HUES64 (cell line): Measurements from ENCODE around the gene SNX11.

Source experiments
- H3K27ac ChIP-seq: 2 replicates; pipeline ENCODE4 v1.7.0; 2013; ENCODE audit warnings: low read depth, low read length, inconsistent platforms
- H3K27me3 ChIP-seq: 2 replicates; pipeline ENCODE4 v1.6.1; 2013; ENCODE audit warnings: mild to moderate bottlenecking, low read length; ENCODE audit not compliant: insufficient read depth
- H3K36me3 ChIP-seq: 2 replicates; pipeline ENCODE4 v1.6.1; 2013; ENCODE audit warnings: mild to moderate bottlenecking, low read length; ENCODE audit not compliant: insufficient read depth
- H3K4me1 ChIP-seq: 2 replicates; pipeline ENCODE4 v1.6.1; 2013; ENCODE audit warnings: mild to moderate bottlenecking, low read length, moderate library complexity; ENCODE audit not compliant: insufficient read depth
- H3K4me3 ChIP-seq: 2 replicates; pipeline ENCODE4 v1.5.1; 2013; ENCODE audit warnings: mild to moderate bottlenecking, low read length, moderate library complexity
- H3K9ac ChIP-seq: 2 replicates; pipeline ENCODE4 v1.6.1; 2013; ENCODE audit warnings: mild to moderate bottlenecking, low read depth, low read length
- H3K9me3 ChIP-seq: 2 replicates; pipeline ENCODE4 v1.6.1; 2013; ENCODE audit warnings: low read depth, low read length; ENCODE audit not compliant: insufficient read depth
- WGBS: fragments of 150-250, 120-280 bp; methylation state at CpG from one replicate; pipeline ENCODE4 v1.1.7; 2013; ENCODE audit warnings: missing lambda C conversion rate; 5-methylcytosine and 5-hydroxymethylcytosine counted together

SNX11 gene

GRCh38 chr17:48121923-48122664, 14.5 kb downstream of the SNX11 start:
- H3K4me3 ChIP-seq: no peak overlapping the region
- no peaks in the 10 kb centered on the region for H3K27me3 ChIP-seq
- H3K9me3 ChIP-seq: no peaks in the 10 kb centered on the region
- no peak overlapping the region for H3K9ac ChIP-seq
- no peak overlapping the region for H3K27ac ChIP-seq
- H3K4me1 ChIP-seq: no peaks in the 10 kb centered on the region
- WGBS: 92% methylated on average over 8 of the region's 9 CpGs
- H3K36me3 ChIP-seq: peaks cover 46% of the 10 kb centered on the region

DNA sequence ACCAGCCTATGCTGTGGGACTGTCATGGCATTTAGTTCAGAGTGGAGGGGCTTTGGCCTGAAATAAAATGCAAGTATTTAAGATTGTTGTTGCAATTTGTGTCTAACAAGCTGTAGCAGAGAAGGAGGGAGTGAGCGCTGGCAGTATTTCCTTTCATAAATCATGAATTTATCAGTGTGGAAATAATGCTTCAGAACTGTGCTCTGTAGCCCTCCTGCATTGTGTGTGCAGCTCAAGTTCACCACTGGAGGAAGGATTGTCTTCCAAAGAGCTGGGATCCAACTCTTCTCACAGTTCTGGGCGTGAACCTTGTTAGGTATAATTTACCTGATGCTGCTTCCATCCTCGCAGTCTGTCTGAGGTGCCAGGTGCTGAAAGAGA, 15.1 kb downstream of the SNX11 start:
- H3K4me1 ChIP-seq: no peaks in the 10 kb centered on the region
- no peak overlapping the region for H3K27ac ChIP-seq
- H3K27me3 ChIP-seq: no peaks in the 10 kb centered on the region
- peaks cover 44% of the 10 kb centered on the region for H3K36me3 ChIP-seq
- H3K9ac ChIP-seq: no peak overlapping the region
- no peaks in the 10 kb centered on the region for H3K9me3 ChIP-seq
- H3K4me3 ChIP-seq: no peak overlapping the region
- WGBS: 94% methylated on average over 3 of the region's 3 CpGs

- H3K4me3 ChIP-seq: no peak overlapping the region
- H3K27me3 ChIP-seq: no peaks in the 10 kb centered on the region
- WGBS: 83% methylated on average over 6 of the region's 6 CpGs
- no peak overlapping the region for H3K9ac ChIP-seq
- no peaks in the 10 kb centered on the region for H3K9me3 ChIP-seq
- H3K27ac ChIP-seq: no peak overlapping the region
- H3K4me1 ChIP-seq: no peaks in the 10 kb centered on the region; the same call in 1 of the 2 replicates
- peaks cover 40% of the 10 kb centered on the region for H3K36me3 ChIP-seq
Observed at GRCh38 chr17:48123111-48123510, 15.5 kb downstream of the SNX11 start.

- no peak overlapping the region for H3K27ac ChIP-seq
- peaks cover 35% of the 10 kb centered on the region for H3K36me3 ChIP-seq
- whole genome bisulfite sequencing: 96% methylated on average over 4 of the region's 4 CpGs
- H3K9me3 ChIP-seq: no peaks in the 10 kb centered on the region
- peaks cover 3% of the 10 kb centered on the region; the same call in 1 of the 2 replicates for H3K4me1 ChIP-seq
- H3K27me3 ChIP-seq: no peaks in the 10 kb centered on the region
- no peak overlapping the region for H3K4me3 ChIP-seq
- no peak overlapping the region for H3K9ac ChIP-seq
Observed at GRCh38 chr17:48123776-48124388, 16.3 kb downstream of the SNX11 start.

GRCh38 chr17:48125829-48126531, 18.4 kb downstream of the SNX11 start:
- H3K36me3 ChIP-seq: peaks cover 21% of the 10 kb centered on the region
- H3K27me3 ChIP-seq: no peaks in the 10 kb centered on the region
- H3K4me1 ChIP-seq: peaks cover 3% of the 10 kb centered on the region; the same call in 1 of the 2 replicates
- no peak overlapping the region for H3K4me3 ChIP-seq
- no peaks in the 10 kb centered on the region for H3K9me3 ChIP-seq
- H3K9ac ChIP-seq: no peak overlapping the region
- no peak overlapping the region for H3K27ac ChIP-seq
- WGBS: 88% methylated on average over 8 of the region's 9 CpGs

DNA sequence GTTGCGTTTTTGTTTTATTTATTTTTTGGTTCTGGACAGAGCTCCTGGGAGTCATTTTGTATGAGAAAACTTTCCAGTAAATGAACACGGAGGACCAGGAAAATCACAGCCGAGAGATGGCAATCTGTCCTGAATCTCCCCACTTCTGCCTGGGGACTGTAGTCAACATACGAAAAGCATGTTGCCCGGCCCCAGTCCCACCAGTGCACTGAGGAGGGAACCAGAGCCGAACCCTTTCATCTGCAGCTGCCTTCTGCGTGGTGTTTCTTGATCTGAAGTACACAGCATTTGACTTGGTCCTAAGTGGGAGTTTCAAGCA, 18.9 kb downstream of the SNX11 start:
- no peak overlapping the region for H3K27ac ChIP-seq
- no peaks in the 10 kb centered on the region for H3K9me3 ChIP-seq
- H3K36me3 ChIP-seq: peaks cover 16% of the 10 kb centered on the region
- 93% methylated on average over 7 of the region's 7 CpGs for WGBS
- no peaks in the 10 kb centered on the region for H3K27me3 ChIP-seq
- no peak overlapping the region for H3K9ac ChIP-seq
- no peak overlapping the region for H3K4me3 ChIP-seq
- peaks cover 3% of the 10 kb centered on the region; the same call in 1 of the 2 replicates for H3K4me1 ChIP-seq

- 93% methylated on average over 9 of the region's 9 CpGs for WGBS
- Histone ChIP-seq H3K9ac (no peak overlapping the region), H3K4me3 (no peak overlapping the region)
Observed at GRCh38 chr17:48127371-48128051, 19.9 kb downstream of the SNX11 start.

GRCh38 chr17:48128400-48128799, 20.8 kb downstream of the SNX11 start:
- H3K4me1 ChIP-seq: peaks cover 3% of the 10 kb centered on the region; the same call in 1 of the 2 replicates
- H3K9me3 ChIP-seq: no peaks in the 10 kb centered on the region
- no peak overlapping the region for H3K4me3 ChIP-seq
- no peaks in the 10 kb centered on the region; the same call in 1 of the 2 replicates for H3K36me3 ChIP-seq
- H3K27me3 ChIP-seq: no peaks in the 10 kb centered on the region
- no peak overlapping the region for H3K9ac ChIP-seq
- H3K27ac ChIP-seq: no peak overlapping the region
- 71% methylated on average over 4 of the region's 5 CpGs for WGBS

More at GRCh38 chr17:48127371-48128051, 19.9 kb downstream of the SNX11 start:
- Histone ChIP-seq H3K27ac (no peak overlapping the region), H3K9me3 (no peaks in the 10 kb centered on the region), H3K36me3 (peaks cover 6% of the 10 kb centered on the region), H3K4me1 (peaks cover 3% of the 10 kb centered on the region; the same call in 1 of the 2 replicates), H3K27me3 (no peaks in the 10 kb centered on the region)

- Histone ChIP-seq H3K9me3 (no peaks in the 10 kb centered on the region), H3K4me3 (no peak overlapping the region), H3K9ac (no peak overlapping the region), H3K4me1 (peaks cover 3% of the 10 kb centered on the region; the same call in 1 of the 2 replicates), H3K27ac (no peak overlapping the region), H3K27me3 (no peaks in the 10 kb centered on the region), H3K36me3 (no peaks in the 10 kb centered on the region; the same call in 1 of the 2 replicates)
- WGBS: 59% methylated on average over 5 of the region's 5 CpGs
Observed at GRCh38 chr17:48129981-48130380, 22.4 kb downstream of the SNX11 start.

- no peaks in the 10 kb centered on the region for H3K27me3 ChIP-seq
- H3K36me3 ChIP-seq: no peaks in the 10 kb centered on the region; the same call in 1 of the 2 replicates
- no peak overlapping the region for H3K9ac ChIP-seq
- H3K4me3 ChIP-seq: no peak overlapping the region
- H3K9me3 ChIP-seq: no peaks in the 10 kb centered on the region
- no peak overlapping the region for H3K27ac ChIP-seq
- H3K4me1 ChIP-seq: peaks cover 3% of the 10 kb centered on the region; the same call in 1 of the 2 replicates
- 72% methylated on average over 3 of the region's 4 CpGs for WGBS
Observed at GRCh38 chr17:48131216-48131824, 23.8 kb downstream of the SNX11 start.
